GM18858 (cell line): ENCODE data around the gene LONRF3.

Experiments
- ATAC-seq: cut with Tn5 transposase; IDR thresholded peaks from one replicate; pipeline ENCODE4 v1.9.1; 2021; ENCODE audit not compliant: unreplicated experiment

Gene LONRF3

DNA sequence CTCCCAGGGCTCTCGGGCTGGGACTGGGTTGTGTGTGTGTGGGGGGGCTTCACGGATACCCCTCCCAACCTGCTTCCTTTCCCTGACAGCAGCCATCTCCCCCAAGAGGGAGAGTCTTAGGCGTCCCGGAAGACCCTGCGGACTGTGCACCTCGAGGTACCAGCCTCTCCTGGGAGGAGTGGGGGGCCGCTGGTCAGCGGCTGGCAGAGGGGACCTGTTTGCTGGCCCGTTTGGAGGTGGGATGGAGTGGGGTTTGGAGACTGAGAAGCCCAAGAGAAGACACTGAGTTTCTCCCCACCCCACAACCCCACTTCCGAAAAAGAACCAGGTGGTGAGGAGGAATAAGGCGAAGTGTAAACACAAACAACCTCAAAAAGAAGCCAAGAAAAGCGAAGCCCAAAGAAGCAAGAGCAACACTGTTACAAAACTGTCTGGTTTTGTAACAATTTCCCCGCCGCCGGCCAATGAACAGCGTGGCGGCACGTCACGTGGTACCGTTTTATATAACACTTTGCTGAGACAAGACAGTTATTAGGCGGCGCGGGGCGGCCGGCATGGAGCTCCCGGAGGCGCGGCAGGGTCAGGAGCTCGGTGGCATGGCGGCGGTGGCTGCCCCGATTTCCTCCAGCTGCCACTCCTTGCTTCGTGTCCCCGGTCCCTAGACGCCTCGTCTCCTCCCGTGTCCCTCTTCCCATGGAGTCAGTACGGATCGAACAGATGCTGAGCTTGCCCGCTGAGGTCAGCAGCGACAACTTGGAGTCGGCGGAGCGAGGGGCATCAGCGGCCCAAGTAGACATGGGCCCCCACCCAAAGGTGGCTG lies at the start of gene LONRF3:
Gene LONRF3 (plus strand): TSS at position 531 of the 820 bp plus-strand sequence. CDS start 163 bp downstream, at position 694.
- ATAC-seq: no peak

DNA sequence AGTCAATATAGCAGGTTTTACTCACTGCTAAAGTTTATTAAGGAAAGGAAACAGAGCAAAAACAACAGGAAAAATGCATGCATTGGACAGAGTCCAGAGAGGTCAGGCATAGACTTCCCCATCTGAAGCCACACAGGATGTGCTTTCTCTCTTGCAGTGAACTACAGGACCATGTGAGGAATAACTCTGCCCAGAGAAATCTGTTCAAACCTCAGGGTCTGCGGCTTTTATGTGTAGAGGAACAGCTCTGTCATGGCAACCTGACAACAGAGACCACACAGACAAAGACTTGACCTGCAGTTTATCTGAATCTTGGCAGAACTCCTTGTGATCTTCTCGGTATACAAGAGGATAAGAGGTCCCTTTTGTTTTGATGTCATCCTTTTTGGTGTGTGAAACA lies 46.3 kb upstream of the LONRF3 start:
- ATAC-seq: no peak

DNA sequence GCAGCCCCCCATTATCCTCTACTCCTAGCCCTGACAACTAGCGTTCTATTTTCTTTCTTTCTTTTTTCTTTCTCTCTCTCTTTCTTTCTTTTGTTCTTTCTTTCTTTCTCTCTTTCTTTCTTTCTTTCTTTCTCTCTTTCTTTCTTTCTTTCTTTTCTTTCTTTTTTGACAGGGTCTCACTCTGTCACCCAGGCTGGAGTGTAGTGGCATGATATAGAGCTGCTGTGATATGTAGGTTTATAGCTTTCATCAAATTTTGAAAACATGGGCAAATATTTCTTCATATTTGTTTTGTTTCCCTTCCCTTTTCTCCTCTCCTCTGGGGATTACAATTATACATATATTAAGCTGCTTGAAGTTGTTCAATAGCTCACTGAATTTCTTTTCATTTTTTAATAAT lies 39.1 kb upstream of the LONRF3 start:
- no peak for ATAC-seq

DNA sequence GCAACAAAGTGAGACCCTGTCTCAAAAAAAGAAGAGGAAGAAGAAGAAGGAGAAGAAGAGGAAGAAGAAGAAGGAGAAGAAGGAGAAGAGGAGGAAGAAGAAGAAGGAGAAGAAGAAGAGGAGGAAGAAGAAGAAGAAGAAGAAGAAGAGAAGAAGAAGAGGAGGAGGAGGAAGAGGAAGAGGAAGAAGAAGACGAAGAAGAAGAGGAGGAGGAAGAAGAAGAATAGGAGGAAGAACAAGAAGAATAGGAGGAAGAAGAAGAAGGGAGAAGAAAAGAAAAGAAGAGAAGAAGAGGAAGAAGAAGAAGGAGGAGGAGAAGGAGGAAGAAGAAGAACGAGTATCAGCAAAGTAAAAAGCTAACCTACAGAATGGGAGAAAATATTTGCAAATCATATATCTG lies 33.3 kb upstream of the LONRF3 start:
- no peak for ATAC-seq

DNA sequence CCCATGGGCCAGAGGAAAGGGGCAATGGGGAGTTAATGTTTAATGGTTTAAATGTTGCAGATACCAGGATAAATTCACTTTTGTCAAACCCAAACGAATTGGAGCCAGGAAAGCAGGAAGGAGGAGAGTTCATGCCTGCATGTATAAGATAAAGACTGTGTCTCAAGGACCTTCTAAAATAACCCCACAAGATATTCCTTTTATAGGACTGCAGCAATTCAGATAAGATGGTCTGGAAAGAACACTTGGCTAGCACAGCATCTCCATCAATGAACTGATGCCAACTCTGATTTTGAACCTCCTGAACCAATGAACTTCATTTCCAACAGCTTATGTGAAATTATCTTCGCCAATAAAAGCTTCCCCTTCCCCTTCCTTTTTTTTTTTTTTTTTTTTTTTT lies 31.3 kb upstream of the LONRF3 start:
- ATAC-seq: no peak

DNA sequence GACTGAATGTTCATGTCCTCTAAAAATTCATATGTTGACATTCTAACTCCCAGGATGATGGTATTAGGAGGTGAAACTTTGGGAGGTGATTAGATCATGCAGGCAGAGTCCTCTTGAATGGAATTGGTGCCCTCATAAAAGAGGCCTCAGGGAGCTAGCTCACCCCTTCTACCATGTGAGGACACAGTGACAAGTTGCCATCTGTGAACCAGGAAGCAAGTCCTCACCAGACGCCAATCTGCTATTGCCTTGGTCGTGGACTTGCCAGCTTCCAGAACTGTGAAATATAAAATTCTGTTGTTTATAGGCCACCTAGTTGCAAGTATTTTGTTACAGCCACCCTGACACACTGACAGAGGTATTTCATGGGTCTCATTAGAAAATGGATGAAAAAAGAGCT lies 28.5 kb upstream of the LONRF3 start:
- no peak for ATAC-seq

DNA sequence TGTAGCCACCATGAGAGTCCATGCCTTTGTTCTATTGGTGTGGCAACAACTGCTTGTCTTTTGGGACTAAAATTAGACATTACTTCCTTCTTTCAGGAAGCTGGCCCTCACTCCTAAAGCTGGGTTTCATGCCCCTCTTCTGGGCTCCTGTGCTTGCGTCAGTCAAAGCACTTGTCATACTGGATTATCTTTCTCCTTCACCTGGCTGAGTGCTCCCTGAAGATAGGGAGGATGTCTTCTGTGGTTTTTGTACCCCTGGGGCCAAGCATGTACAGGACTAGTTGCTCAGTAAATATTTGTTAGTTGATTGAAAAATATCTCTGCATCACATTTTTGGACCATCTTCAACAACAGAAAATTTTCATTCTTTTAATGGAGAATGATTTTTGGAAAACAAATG lies 26.1 kb upstream of the LONRF3 start:
- no peak for ATAC-seq

DNA sequence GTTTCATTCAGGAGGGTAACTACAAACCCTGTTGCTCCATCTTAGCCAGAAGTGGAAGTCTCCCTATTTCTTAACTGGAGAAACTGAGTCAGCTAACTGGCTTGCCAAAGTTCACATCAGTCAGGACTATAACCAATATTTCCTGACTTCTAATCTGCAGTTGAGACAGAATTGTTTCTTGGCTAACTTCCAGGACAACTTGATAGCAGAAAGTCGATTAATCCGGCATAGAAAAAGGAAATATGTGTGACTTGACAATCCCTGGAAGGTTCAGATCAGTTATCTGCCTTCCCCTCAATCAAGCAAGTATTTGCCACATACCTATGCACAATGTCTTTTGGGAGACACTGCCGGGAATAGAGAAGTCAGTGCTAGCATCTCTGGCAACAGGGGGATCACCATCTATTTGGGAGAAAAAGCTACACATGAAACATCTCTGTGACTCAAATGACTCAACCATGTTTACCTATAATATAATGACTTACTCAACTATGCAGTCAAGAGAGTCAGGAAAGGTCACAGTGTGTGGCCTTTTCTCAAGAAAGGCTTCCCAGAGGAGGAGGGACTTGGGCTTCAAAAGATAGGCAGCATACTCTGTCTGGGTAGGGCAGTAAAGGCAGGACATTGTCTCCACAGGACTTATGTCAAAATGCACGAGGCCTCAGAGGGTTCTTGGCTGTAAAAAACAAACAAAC lies 12.4 kb upstream of the LONRF3 start:
- ATAC-seq: no peak

DNA sequence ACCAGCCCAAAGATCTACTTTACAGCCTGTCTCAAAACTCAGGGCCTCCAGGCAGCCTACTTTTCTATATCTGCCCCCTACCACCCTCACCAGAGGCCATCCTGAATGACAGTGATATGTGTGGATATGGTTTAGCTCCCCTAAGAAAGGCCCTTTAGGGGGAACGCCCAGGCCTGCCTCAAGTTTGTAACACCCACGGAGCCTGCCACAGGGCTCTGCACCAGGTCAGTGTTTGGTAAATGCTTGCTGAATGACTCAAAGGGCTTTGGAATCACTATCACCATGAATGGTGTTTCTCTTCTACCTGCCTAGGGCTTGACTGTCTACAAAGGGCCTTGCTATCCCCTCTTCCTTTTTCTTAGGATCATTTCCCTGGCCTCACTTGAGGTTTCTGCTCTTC lies 11.3 kb upstream of the LONRF3 start:
- ATAC-seq: no peak

DNA sequence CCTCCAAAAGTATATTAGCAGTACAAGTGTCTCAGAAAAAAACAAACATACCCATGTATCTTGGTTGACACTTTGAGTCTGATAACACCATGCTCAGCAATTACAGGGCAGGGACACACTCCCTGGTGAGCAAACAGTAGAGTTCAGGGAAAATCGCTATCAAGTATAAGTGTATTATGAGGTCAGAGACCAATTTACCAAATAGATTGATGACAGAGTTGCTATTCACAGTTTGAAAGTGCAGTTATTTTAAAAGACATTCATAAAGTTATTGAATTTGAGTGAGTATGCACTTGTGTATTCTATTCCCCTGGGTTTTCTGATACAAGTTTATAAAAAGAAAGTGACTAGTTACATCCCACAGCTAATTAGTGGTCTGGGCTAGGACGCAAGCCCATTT lies 10.2 kb upstream of the LONRF3 start:
- ATAC-seq: no peak

DNA sequence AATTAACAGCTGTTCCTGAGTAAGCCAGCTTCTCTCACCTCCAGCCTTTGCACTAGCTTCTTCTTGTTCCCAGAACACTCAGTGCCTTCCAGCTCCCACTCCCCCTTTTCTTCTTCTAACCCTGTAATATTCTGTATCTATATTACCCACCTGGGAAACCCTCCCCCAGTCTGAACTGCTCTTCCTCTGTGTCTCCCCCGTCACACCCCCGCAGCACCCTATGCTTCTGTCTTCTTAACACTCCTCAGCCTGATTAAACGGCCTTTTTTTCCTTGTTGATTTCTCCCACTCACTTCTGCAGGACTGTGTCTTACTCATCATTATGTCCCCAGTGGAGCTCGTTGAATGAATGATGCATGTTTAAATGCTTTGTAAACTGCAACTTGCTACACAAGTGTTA lies 9.0 kb upstream of the LONRF3 start:
- ATAC-seq: no peak

DNA sequence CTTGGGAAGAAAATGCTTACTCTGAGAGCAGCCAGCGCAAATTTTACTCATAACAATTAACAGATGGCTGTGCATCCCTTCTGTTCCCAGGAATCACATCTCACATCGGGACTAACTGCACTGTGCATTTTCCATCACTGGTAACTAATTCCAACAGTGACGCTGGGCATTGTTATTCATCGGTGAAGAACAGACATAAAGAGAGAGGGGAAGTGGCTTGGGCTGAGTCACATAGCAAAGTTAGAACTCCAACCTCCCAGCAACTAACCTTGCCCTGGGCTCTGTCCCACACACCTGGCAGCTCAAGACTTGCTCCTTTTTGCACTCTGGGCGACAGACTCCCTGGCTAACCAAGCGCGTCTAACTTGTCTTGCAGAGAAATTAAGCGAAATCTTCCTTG lies 6.4 kb upstream of the LONRF3 start:
- ATAC-seq: no peak

DNA sequence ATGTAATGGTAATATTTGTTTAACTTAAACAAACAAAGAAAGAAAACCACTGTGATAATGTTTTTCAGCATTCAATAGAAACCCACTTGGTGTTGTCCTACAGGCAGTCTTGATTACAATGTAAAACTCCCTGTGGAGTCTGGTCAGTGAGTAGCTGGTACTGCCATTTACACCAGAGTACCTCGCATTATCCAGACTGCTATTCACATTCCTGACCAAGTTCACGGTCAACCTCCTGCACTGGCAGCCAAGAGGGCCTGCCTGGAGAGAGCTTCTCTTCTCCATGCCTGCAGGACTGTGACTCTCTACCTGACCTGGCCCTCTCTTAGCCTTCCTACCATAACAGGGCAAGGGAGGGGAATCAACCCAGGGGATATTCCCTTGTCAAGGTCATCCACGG lies 2.9 kb upstream of the LONRF3 start:
- no peak for ATAC-seq

DNA sequence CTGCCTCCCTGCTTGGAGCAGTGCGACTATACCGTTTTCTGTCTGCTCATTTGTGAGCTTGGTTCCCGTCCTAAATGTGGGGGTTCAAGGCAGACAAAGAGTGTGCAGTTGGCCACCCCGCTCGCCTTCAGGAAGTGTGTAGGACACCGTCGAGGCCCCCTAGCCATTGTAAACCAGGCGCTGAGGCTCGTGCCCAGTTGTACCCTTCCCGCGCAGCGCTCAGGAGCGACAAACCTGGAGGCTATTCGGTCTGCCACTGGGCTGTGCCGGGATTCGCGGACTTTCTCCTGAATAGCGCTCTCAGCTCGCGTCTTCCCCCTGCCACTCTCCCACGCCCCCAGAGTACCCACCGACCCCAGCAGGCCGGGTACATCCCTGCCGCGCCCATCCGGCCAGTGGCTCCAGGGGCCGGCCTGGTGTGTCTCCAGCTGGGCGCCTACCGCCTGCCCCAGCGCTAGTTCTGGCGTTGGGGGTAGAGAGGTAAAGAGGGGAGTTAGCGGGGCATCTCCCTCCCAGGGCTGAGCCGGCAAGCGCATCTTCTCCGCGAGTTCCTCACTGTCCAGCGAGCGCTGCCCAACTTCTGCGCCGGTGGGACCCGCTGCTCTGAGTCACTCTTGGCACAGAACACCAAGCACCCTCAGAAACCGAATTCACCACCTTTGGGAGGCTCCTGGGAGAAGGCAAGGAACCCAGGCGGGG lies 880 bp upstream of the LONRF3 start:
- no peak for ATAC-seq

DNA sequence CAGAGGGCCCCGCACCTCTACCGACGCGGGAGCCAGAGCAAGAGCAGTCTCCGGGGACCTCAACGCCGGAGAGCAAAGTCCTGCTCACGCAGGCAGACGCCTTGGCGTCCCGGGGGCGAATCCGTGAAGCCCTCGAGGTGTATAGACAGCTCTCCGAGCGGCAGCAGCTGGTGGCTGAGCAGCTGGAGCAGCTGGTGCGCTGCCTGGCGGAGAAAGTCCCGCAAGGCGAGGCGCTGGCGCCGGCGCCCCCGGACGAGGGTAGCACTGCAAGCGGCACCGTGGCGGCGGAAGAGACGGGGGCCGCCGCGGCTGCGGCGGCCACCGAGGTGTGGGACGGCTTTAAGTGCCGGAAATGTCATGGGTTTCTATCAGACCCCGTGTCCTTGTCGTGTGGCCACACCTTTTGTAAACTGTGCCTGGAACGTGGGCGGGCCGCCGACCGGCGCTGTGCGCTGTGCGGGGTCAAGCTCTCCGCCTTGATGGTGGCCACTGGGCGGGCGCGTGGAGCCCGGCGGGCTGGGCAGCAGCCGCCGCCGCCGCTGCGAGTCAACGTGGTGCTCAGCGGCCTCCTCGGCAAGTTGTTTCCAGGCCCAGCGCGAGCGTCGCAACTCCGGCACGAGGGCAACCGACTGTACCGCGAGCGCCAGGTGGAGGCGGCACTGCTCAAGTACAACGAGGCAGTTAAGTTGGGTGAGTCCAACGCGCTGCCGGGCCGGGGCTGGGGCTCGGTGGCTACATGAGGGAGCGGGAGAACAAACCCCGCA lies 672 bp downstream of the LONRF3 start:
- no peak for ATAC-seq

DNA sequence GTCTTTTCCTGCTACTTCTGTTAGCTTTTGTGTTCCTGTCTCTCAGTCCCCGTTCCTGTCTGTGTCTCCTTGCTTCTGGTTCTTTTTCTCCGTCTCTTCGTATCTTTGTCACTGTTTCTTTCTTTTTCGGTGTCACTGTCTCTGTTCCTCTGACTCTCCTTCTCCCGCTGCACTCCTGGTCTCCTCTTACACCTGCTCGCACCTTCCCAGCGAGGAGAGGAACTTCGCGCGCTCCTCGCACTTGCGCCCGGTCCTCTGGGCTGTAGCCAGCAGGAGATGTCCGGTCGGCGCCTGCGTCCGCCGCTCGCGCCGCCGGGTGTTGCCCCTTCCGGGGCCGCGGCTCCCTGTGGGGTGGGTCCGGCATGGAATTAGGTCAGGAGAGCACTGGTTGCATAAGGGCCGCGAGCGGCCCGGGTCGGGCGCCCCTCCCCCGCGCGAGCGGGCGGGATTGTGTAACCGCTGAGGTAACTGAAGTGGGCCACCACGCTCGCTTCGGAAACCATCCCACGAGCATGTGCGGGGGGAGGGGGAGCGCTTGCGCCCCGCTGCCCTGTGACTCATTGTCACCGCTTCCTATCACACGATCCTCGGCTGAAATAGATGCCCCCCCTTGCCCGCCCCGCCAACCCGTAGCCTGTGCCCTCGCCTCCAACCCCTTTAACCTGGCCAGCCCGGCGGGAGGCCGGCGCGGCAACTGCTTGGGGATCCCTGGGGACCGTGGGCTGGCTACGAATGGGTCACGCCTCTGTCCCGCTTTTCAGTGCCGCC lies 1.6 kb downstream of the LONRF3 start:
- no peak for ATAC-seq

DNA sequence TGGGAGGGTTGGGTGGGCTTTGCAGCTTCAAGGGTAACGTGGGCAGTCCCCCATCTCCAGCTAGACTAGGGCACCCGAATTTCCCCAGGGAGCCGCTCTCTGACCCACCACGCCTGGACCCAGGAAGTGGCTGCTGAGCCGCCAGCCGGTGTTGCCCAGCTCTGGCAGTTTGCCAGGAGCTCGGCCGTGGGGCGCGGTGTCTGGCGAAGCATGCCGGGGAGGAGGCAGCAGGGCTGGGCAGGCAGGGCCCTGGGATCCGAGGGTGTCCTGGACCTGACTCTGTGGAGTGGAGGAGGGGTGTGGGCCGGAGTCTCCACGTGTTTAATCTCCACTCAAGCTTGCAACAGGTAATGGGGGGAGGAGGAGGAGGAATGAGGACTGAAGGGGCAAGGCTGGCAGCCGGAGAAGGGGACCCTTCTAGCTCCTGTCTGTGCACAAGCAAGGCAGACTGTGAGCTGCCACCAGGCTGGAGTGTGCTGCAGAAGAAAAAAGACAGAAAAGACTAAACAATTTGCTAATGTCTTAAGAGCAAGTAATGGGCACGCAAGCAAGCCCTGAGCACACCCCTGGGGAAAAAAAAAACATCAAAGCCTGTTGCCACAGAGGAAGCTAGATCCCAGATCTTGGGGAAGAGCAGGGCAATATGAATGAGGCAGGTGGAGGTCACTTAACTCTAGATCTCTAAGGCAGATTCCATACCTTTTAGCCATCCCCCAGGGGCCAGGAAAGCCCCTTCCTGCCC lies 2.4 kb downstream of the LONRF3 start:
- ATAC-seq: no peak

DNA sequence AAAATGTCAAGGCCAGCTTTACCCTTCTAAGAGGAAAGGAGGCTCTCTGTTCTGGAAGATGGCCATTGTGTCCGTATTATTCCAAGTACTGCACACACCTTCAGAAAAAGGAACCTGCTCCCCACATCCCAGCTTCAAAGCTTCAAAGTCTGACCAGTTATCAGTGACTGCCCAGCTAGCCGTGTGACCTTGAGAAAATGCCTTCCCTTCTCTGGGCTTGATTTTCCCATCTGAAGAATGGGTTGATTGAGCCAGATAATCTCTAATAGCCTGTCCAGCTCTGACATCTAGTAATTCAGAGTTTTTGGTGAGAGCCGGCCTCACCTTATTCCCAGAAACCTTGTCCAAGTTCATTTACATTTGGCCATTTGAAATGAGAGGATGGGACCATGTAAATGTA lies 3.0 kb downstream of the LONRF3 start:
- ATAC-seq: no peak

DNA sequence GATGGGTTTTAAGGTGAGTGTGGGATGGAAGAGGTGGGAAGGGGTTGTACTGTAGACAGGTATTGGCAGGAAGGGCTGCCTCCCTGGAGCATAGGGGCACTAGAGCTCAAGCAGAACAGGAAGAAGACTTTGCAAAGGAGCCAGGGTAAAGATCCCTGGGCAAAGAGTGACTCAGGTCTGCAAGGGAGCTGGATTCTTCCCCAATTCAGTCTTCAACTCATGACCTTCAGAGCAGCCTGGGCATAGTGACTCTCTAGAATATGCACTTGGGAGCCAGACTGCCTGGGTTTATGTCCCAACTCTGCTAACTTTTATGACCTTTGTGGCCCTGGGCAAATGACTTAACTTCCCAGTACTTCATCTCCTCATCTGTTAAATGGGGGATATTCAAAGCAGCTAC lies 4.0 kb downstream of the LONRF3 start:
- no peak for ATAC-seq

DNA sequence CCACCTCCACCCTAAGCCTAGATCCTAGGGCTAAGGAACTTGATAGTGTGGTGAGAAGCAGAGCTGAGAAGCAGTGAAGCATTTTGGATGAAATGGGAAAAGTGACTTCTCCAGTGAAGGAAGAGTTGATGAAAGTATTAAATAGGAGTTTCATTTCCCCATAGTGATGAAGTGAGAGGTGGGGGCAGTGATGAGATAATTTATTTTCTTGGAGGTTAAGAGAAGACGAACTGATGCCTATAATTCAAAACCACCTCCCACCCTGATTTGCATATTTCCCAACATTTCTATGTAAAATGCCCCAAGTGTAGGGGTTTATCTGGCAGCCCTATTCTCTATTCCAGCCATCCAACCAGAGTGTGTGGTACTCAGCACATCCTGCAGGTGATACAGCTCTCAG lies 6.3 kb downstream of the LONRF3 start:
- ATAC-seq: no peak
